GM19238 (cell line): ENCODE measurements around the gene EGLN2.
"Not testable (repeated sequence)": the region's sequence is repeated elsewhere in the genome, so short reads cannot be mapped to it uniquely, and the experiment has no call there.

Experiments
- DNase-seq: peaks from one replicate; pipeline ENCODE4 v3.0.0; 2011; ENCODE audit warnings: low spot score; ENCODE audit not compliant: insufficient read length

EGLN2 gene

DNA sequence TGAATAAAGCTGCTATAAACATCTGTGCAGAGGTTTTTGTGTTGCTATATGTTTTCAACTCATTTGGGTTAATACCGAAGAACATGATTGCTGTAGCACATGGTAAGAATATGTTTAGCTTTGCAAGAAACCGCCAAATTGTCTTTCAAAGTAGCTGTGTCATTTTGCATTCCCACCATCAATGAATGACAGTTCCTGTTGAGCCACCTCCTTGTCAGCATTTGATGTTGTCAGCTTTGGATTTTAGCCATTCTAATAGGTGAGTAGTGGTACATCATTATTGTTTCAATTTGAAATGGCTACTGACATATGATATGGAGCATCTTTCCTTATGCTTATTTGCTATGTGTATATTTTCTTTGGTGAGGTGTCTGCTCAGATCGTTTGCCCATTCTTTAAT is 43.0 kb downstream of the EGLN2 start:
- not testable (repeated sequence) for DNase-seq

DNA sequence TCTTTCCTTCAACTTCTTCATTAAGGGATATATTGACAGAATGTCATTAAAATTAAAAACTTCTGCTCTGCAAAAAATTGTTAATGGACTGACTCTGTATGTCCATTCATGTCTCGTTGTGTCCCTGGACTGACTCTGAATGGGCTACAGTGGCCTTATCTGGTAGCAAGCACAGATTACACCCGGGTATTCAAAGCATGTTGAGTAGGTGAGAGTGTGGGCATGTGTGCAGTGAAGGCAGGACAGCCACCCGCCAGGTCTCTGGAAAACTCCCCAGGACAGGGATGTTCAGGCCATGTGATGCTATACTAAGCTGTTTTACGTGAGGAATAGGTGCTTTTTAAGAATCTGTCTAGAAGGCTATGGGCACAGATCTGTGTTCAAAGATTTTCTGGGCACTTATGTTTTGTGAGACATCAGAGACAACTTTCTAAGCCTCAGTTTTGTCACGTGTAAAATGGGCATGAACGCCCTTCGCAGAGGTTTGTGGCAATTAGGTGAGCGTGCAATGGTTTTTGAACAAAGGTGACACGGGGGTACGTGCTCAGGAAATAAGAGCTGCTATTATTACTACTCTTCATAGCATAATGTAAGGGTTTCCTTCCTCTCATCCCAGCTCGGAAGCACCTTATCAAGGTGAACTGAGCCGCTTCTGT is 44.1 kb downstream of the EGLN2 start:
- not testable (repeated sequence) for DNase-seq

DNA sequence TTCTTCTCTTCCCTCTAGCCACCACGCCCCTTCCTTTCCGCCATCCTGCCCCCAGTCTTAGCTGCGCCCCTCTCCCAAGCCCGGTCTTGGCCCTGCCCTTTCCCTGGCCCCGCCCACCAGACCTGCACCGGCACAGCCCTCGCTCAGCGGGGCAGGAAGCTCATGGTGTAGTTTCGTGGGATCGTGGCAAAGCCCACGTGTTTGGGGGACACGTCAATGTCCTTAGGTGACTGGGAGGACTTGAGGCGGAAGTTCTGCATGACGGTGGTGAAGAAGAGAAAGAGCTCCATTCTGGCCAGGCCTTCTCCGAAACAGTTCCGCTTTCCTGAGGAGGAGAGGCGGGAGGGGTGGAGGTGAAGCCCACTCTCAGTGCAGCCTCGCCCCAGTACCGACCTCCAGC is 44.7 kb downstream of the EGLN2 start:
- DNase-seq = not testable (repeated sequence)

DNA sequence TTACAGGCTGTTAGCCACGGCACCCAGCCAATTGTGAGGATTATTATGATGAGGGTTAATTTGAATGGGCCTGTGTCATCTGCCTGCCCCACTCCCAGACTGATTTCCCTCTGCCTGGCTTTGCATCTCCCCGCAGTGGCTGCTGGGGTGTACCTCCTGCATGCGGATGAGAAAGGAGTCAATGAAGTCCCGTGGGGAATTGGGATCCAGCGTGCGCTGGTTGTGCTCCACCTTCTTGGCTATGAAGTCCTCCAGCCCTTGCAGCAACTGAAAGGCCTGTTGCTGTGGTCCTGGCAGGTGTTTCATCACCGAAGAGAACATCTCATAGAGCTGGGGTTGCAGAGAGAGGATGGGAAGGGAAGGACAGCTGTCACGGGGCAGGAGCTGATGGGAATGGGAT is 47.7 kb downstream of the EGLN2 start:
- not testable (repeated sequence) for DNase-seq

DNA sequence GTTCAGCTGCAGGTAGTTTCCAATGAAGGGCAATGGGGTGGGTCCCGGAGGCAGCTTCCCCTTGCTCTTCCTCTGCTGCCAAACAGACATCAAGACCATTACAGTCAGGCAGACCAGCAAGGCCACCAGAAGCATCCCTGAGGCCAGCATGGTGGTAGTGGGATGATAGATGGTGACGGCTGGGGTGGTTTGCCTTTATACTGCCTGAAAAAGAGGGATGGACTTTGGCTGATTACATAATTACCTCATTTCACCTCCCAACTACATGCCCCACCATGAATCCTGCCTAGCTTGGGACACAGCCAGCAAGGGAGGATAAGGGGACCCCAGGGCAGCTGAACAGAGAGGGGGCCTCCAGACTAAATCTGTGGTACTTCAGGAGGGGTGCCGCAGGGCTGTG is 51.3 kb downstream of the EGLN2 start, which contains the start of gene CYP2A6:
Gene CYP2A6, minus strand, starts transcription at position 171 of the 400 bp plus-strand sequence. Its CDS starts 21 bp downstream, at position 150.
- DNase-seq = not testable (repeated sequence)

DNA sequence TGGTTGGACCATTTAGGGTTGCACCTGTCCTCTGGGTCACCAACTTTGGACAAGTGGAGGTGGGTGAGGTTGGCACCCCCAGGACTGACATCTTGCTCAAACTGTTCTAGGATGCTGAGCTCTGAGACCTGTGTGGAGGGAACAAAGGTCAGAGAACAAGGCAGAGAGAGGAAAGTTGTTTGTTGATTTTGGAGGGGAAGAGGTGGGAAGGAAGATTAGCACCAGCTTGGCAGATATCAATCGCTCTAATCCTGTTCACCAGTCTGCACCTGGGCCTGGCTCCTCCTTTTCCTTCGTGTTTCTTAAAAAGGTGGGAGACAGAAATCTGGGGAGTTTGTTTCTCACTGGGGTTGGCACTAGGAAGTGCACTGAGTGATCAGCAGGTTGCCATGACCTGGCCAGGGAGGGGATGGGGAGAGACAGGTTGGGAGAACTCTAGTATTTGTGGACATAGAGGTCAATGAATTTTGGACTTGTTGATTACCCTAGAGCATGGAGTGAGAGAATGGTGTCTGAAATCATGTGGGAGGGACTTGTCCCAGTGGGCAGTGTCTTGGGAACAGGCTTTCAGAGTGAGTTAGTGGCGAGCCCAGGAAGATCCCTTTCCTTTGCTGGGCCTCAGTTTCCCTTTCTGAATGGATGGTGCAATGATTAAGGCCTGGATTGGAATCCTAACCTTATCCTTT is 53.6 kb downstream of the EGLN2 start:
- DNase-seq = not testable (repeated sequence)
